ENCODE data around the gene LRIG1. TPM values are rescaled to one million over a fixed set of nuclear protein-coding genes. Genes with fewer than 3 reads are reported as not detected.

The LRIG1 gene
- total RNA-seq, 1 experiment from 2014 or later: 14.7 TPM

DNA sequence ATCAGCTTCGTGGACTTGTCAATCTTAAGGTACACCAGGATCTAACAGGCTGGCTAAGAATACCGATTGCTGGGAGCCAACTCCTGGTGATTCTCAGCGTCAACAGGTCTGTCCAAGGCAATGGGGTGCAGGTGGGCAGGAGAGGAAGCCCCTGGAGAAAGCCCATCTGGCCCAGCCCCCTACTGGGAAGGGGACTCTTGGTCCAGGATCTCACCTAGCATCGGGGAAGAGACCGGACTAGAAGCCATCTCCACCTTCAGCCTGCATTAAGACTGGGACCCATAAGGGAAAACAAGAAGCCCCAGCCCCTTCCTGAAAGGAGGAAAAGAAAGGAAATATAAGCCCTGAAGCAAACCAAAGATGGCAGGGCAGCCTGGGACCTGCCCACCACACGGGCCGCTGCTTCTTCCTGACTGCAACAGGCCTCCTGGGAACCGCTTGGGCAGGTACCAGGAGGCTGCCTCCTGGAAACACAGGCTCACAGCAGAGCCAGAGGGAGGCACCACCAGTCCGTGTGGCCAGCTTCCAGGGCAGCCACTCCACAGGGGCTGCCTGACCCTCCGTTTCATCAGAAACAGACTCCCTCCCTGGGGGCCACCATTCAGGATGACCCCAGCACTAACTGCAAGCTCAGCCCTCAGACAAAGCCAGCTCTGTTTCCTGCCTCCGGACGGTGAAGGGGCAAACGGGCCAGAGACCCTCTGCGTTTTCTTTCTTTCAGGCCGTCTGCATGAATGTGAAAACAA, 100.2 kb downstream of the LRIG1 start:
- DNase-seq: no peak
- intact Hi-C loops (cut with micrococcal nuclease; ENCODE audit: unreplicated experiment): no loop called here

DNA sequence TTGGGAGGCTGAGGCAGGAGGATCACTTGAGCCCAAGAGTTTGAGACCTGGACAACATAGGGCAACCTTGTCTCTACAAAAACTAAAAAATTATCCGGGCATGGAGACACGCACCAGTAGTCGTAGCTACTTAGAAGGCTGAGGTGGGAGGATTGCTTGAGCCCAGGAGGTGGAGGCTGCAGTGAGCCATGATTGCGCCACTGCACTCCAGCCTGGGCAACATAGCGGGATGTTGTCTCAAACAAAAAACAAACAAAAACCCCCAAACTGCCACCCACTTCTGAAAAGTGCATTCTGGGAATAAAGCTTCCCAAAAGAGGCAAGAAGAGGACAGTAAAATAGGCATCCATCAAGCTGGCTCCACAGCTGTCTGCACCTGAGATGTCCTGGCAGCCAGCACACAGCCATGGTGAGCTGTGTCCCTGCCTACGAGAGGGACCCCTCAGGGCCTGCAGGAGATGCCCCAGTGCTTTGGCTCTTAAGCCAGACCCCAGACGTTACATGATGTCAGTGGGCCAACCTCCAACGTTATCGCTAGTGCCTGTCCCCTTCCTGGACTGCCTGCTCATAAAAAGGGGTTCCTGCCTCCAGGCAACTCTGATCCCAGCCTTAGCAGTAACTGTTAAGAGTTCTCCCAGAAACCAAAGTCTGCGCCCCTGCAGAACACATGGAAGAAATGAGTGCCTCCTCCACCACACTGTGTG, 101.1 kb downstream of the LRIG1 start:
- TF ChIP-seq, protein P1, sequence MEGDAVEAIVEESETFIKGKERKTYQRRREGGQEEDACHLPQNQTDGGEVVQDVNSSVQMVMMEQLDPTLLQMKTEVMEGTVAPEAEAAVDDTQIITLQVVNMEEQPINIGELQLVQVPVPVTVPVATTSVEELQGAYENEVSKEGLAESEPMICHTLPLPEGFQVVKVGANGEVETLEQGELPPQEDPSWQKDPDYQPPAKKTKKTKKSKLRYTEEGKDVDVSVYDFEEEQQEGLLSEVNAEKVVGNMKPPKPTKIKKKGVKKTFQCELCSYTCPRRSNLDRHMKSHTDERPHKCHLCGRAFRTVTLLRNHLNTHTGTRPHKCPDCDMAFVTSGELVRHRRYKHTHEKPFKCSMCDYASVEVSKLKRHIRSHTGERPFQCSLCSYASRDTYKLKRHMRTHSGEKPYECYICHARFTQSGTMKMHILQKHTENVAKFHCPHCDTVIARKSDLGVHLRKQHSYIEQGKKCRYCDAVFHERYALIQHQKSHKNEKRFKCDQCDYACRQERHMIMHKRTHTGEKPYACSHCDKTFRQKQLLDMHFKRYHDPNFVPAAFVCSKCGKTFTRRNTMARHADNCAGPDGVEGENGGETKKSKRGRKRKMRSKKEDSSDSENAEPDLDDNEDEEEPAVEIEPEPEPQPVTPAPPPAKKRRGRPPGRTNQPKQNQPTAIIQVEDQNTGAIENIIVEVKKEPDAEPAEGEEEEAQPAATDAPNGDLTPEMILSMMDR (IDR thresholded peaks at IDR 0.05; ENCODE audit: unreplicated experiment): no peak
- intact Hi-C loops (cut with micrococcal nuclease; ENCODE audit: unreplicated experiment): no loop called here
- no peaks in the 10 kb centered on the region for H3K9me3 Mint-ChIP-seq (ENCODE audit: low read depth, unreplicated experiment)
- H3K4me3 Mint-ChIP-seq (ENCODE audit: low read depth, unreplicated experiment): no peak overlapping the region
- H3K27me3 Mint-ChIP-seq (ENCODE audit: unreplicated experiment): no peaks in the 10 kb centered on the region
- no peaks in the 10 kb centered on the region for H3K4me1 Mint-ChIP-seq (ENCODE audit: low read depth, unreplicated experiment)
- CTCF ChIA-PET: interaction anchor here (0.5 kb wide), 1 partner anchor 113 kb away, joined by 4 read pairs; no protein-coding TSS in a partner anchor
- BruUV-seq (replicated peaks): no TSS peak
- no peak overlapping the region for H3K27ac Mint-ChIP-seq (ENCODE audit: unreplicated experiment)
- no peak for DNase-seq
- H3K36me3 Mint-ChIP-seq (ENCODE audit: insufficient read depth, unreplicated experiment): peaks cover 11% of the 10 kb centered on the region

More for the DNA sequence above, 100.2 kb downstream of the LRIG1 start:
- CTCF ChIA-PET: no interaction called here
- Mint-ChIP-seq H3K27me3 (ENCODE audit: unreplicated experiment) (no peaks in the 10 kb centered on the region), H3K4me1 (ENCODE audit: low read depth, unreplicated experiment) (no peaks in the 10 kb centered on the region), H3K27ac (ENCODE audit: unreplicated experiment) (no peak overlapping the region), H3K9me3 (ENCODE audit: low read depth, unreplicated experiment) (no peaks in the 10 kb centered on the region), H3K36me3 (ENCODE audit: insufficient read depth, unreplicated experiment) (peaks cover 11% of the 10 kb centered on the region), H3K4me3 (ENCODE audit: low read depth, unreplicated experiment) (no peak overlapping the region)
- BruUV-seq (replicated peaks): no TSS peak
- TF ChIP-seq, protein P1 (IDR thresholded peaks at IDR 0.05; ENCODE audit: unreplicated experiment): no peak

DNA sequence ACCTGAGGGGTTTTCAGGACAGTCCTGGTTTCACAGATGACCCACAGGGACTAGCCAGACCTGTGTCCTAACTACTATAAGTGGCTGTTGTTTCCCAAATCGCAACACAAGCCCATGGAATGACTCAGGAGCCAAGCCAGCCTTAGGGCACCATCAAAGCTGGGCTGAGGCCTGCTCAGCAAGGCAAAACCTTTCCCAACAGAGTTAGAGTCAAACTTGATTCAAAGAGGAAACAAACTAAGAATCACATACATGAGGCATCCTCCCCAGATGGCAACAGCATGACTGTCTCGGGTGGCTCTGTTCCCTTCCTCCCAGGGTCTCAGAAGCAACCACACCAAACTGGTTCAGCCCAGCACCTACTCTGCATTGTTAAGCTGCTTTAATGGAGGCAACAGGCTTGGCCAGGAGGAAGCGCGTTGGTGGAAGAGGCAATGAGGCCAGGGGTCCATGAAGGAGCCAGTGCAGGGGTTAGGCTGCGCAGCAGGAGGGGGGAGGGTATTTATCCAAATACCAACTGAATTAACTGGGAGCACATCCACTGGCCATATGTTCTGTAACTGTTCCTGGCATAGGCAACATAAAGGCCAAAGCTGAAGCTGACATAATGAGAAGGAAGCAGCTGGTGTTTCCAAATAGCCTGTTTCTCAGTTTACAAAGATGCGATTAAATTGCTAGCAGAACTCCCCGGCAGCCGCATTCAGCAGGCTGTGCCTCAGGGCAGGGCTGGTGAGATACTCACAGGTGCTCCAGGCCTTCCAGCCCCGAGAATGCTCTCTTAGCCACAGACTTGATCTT, 102.4 kb downstream of the LRIG1 start:
- Mint-ChIP-seq H3K27me3 (ENCODE audit: unreplicated experiment) (no peaks in the 10 kb centered on the region), H3K36me3 (ENCODE audit: insufficient read depth, unreplicated experiment) (peaks cover 11% of the 10 kb centered on the region), H3K4me3 (ENCODE audit: low read depth, unreplicated experiment) (no peak overlapping the region), H3K4me1 (ENCODE audit: low read depth, unreplicated experiment) (no peaks in the 10 kb centered on the region), H3K27ac (ENCODE audit: unreplicated experiment) (no peak overlapping the region), H3K9me3 (ENCODE audit: low read depth, unreplicated experiment) (no peaks in the 10 kb centered on the region)
- no peak for DNase-seq
- no TSS peak for BruUV-seq (replicated peaks)
- intact Hi-C loops (cut with micrococcal nuclease; ENCODE audit: unreplicated experiment): no loop called here
- CTCF ChIA-PET: no interaction called here
- TF ChIP-seq, protein P1 (IDR thresholded peaks at IDR 0.05; ENCODE audit: unreplicated experiment): no peak

DNA sequence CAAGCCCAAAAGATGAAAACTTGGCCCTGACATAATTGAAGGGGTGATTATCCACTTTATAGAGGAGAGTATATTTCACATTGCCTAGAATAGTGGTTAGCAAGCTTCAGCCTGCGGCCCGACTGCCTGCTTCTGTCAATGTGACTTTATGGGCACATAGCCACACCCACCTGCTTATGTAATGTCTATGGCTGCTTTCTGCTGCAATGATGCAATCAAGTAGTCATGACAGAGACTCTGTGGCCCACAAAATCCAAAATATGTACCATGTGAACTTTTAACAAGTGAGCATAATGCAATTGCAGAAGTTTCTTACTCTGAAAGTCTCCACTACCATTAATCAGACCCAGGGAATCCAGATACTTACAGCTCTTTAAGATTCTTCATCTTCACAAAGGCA, 103.1 kb downstream of the LRIG1 start:
- no peak overlapping the region for H3K4me3 Mint-ChIP-seq (ENCODE audit: low read depth, unreplicated experiment)
- peaks cover 11% of the 10 kb centered on the region for H3K36me3 Mint-ChIP-seq (ENCODE audit: insufficient read depth, unreplicated experiment)
- CTCF ChIA-PET: no interaction called here
- intact Hi-C loops (cut with micrococcal nuclease; ENCODE audit: unreplicated experiment): no loop called here
- no TSS peak for BruUV-seq (replicated peaks)
- no peaks in the 10 kb centered on the region for H3K27me3 Mint-ChIP-seq (ENCODE audit: unreplicated experiment)
- no peak overlapping the region for H3K27ac Mint-ChIP-seq (ENCODE audit: unreplicated experiment)
- DNase-seq: no peak
- no peaks in the 10 kb centered on the region for H3K4me1 Mint-ChIP-seq (ENCODE audit: low read depth, unreplicated experiment)
- H3K9me3 Mint-ChIP-seq (ENCODE audit: low read depth, unreplicated experiment): no peaks in the 10 kb centered on the region
- TF ChIP-seq, protein P1 (IDR thresholded peaks at IDR 0.05; ENCODE audit: unreplicated experiment): no peak

Measured in Calu3 (cell line).